Adrenal gland (tissue), 5 donors: ENCODE measurements around the gene DGKK.

Experiments used
- CTCF ChIP-seq, 6 experiments: fragments of 450-650 bp in 4 of 6; fragments of 200-600 bp in 2 of 6; sonication (generic) in 1 of 6; IDR thresholded peaks; 1 replicate in 5 of 6; 2 replicates in 1 of 6; pipeline versions ENCODE4 v1.5.1 to v1.8.0; 2016 to 2021; ENCODE audit warnings: antibody characterized with exemption in 6 of 6, mild to moderate bottlenecking in 2 of 6, moderate library complexity in 1 of 6
- POLR2A ChIP-seq, 2 donors: fragments of 450-650 bp; IDR thresholded peaks; one replicate each; pipeline ENCODE4 v1.6.1; 2017; ENCODE audit warnings: antibody characterized with exemption in 2 of 2, mild to moderate bottlenecking in 2 of 2, moderate library complexity in 1 of 2
- donor health status: DM: no; HTN: no; CAD: no.

GRCh38 chrX:50471390-50471789, 765 bp upstream of the DGKK start:
- TF ChIP-seq CTCF (IDR thresholded peaks at IDR 0.05): no peak
- TF ChIP-seq POLR2A (IDR thresholded peaks at IDR 0.05): no peak
